SK-N-SH (cell line): Measurements from ENCODE around the gene SPINT1.

Experiments used
- CTCF ChIP-seq: fragments of 200-600 bp; sonication (generic); IDR thresholded peaks from 2 replicates; pipeline ENCODE4 v1.6.1; 2017; ENCODE audit warnings: antibody characterized with exemption, mild to moderate bottlenecking, moderate library complexity
- JUND ChIP-seq: IDR thresholded peaks from 2 replicates; pipeline ENCODE4 v1.4.0; 2012
- MAX ChIP-seq: IDR thresholded peaks from 2 replicates; pipeline ENCODE4 v1.4.0; 2012; ENCODE audit warnings: low read depth
- MXI1 ChIP-seq: IDR thresholded peaks from 2 replicates; pipeline ENCODE4 v1.6.1; 2012; ENCODE audit warnings: mild to moderate bottlenecking, low read depth, low read length, improper control_type of control experiment
- NRF1 ChIP-seq: IDR thresholded peaks from 2 replicates; pipeline ENCODE4 v1.6.1; 2012; ENCODE audit warnings: low read depth, mild to moderate bottlenecking, low read length
- POLR2AphosphoS5 ChIP-seq: IDR thresholded peaks from 2 replicates; pipeline ENCODE4 v1.6.1; 2012; ENCODE audit warnings: low read depth, low read length
- RAD21 ChIP-seq: IDR thresholded peaks from 2 replicates; pipeline ENCODE4 v1.6.1; 2012; ENCODE audit warnings: mild to moderate bottlenecking, low read length
- RCOR1 ChIP-seq: fragments of 150-350 bp; IDR thresholded peaks from 2 replicates; pipeline ENCODE4 v1.6.1; 2017; ENCODE audit warnings: antibody characterized with exemption, low read length
- REST ChIP-seq: IDR thresholded peaks from 2 replicates; pipeline ENCODE4 v1.6.1; 2012; ENCODE audit warnings: mild to moderate bottlenecking, low read depth, low read length, moderate library complexity
- RXRA ChIP-seq: IDR thresholded peaks from 2 replicates; pipeline ENCODE4 v1.4.0; 2012; ENCODE audit warnings: low read depth, mild to moderate bottlenecking, borderline replicate concordance
- YY1 ChIP-seq: IDR thresholded peaks from 2 replicates; pipeline ENCODE4 v1.4.0; 2012; ENCODE audit warnings: low read depth, mild to moderate bottlenecking
- ZBTB33 ChIP-seq: IDR thresholded peaks from 2 replicates; pipeline ENCODE4 v1.4.0; 2012; ENCODE audit warnings: low read depth, borderline replicate concordance

GRCh38 chr15:40819048-40819447 is 24.8 kb upstream of the SPINT1 start:
- no peak for TF ChIP-seq YY1
- no peak for TF ChIP-seq JUND
- no peak for TF ChIP-seq ZBTB33
- no peak for TF ChIP-seq RXRA
- no peak for TF ChIP-seq MAX
- no peak for TF ChIP-seq CTCF
- TF ChIP-seq POLR2AphosphoS5 = no peak
- TF ChIP-seq MXI1 = no peak
- TF ChIP-seq RCOR1 = no peak
- no peak for TF ChIP-seq RAD21
- no peak for TF ChIP-seq REST
- no peak for TF ChIP-seq NRF1
